Kidney epithelial cell (primary cell): ENCODE measurements around the gene RPS24. TPM values are rescaled to one million over a fixed set of nuclear protein-coding genes. Genes with fewer than 3 reads are reported as not detected.
"Not testable (repeated sequence)": the region's sequence is repeated elsewhere in the genome, so short reads cannot be mapped to it uniquely, and the experiment has no call there.

Experiments used
- DNase-seq: peaks from one replicate; pipeline ENCODE4 v3.0.0-alpha.2; 2010; ENCODE audit warnings: low read depth
- H3K27me3 ChIP-seq: 2 replicates; pipeline ENCODE4 v1.6.0; 2011; ENCODE audit warnings: low read length; ENCODE audit not compliant: control insufficient read depth, insufficient read depth
- H3K36me3 ChIP-seq: 2 replicates; pipeline ENCODE4 v1.5.1; 2011; ENCODE audit warnings: low read length; ENCODE audit not compliant: control insufficient read depth, insufficient read depth
- H3K4me3 ChIP-seq: 2 replicates; pipeline ENCODE4 v1.5.1; 2011; ENCODE audit warnings: low read depth, mild to moderate bottlenecking, control low read depth, low read length
- total RNA-seq: library from RNA; depleted of rRNA; stranded (reverse); fragments of >200 nt; gene quantifications from 2 replicates; pipeline ENCODE4 v1.2.3, GENCODE V29; 2015
- TF ChIP-seq, protein P1 (sequence below): IDR thresholded peaks from 2 replicates; pipeline ENCODE4 v1.5.1; 2011; ENCODE audit warnings: mild to moderate bottlenecking, moderate library complexity, low read length, control low read depth, inconsistent platforms; ENCODE audit not compliant: insufficient read depth, poor library complexity, severe bottlenecking

RPS24 gene
- total RNA-seq, 1 donor from 2014 or later: 2,689 TPM

GRCh38 chr10:78069151-78069550, 35.5 kb downstream of the RPS24 start:
- H3K27me3 ChIP-seq: no peaks in the 10 kb centered on the region

DNA sequence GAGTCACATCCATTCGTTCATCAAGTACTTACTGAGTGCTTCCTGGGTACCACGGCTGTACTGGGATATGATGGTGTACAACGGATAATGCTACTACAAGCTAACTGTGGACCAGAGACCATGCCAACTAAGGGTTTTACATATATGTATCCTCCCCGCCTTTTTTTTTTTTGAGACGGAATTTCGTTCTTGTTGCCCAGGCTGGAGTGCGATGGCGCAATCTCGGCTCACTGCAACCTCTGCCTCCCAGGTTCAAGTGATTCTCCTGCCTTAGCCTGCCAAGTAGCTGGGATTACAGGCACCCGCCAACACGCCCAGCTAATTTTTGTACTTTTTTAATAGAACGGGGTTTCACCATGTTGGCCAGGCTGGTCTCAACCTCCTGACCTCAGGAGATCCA, 36.4 kb downstream of the RPS24 start:
- not testable (repeated sequence) for H3K27me3 ChIP-seq, H3K4me3 ChIP-seq, H3K36me3 ChIP-seq, DNase-seq

More at GRCh38 chr10:78069151-78069550, 35.5 kb downstream of the RPS24 start:
- H3K36me3 ChIP-seq: no peaks in the 10 kb centered on the region
- no peak overlapping the region for H3K4me3 ChIP-seq
- no peak for DNase-seq
- TF ChIP-seq, protein P1, sequence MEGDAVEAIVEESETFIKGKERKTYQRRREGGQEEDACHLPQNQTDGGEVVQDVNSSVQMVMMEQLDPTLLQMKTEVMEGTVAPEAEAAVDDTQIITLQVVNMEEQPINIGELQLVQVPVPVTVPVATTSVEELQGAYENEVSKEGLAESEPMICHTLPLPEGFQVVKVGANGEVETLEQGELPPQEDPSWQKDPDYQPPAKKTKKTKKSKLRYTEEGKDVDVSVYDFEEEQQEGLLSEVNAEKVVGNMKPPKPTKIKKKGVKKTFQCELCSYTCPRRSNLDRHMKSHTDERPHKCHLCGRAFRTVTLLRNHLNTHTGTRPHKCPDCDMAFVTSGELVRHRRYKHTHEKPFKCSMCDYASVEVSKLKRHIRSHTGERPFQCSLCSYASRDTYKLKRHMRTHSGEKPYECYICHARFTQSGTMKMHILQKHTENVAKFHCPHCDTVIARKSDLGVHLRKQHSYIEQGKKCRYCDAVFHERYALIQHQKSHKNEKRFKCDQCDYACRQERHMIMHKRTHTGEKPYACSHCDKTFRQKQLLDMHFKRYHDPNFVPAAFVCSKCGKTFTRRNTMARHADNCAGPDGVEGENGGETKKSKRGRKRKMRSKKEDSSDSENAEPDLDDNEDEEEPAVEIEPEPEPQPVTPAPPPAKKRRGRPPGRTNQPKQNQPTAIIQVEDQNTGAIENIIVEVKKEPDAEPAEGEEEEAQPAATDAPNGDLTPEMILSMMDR: no peak

- H3K27me3 ChIP-seq: no peaks in the 10 kb centered on the region
- no peaks in the 10 kb centered on the region for H3K36me3 ChIP-seq
- no peak for DNase-seq
- TF ChIP-seq, protein P1: no peak
- H3K4me3 ChIP-seq: no peak overlapping the region
These were observed 37.1 kb downstream of the RPS24 start for GRCh38 chr10:78070726-78071125.

- Histone ChIP-seq H3K27me3 (no peaks in the 10 kb centered on the region), H3K36me3 (no peaks in the 10 kb centered on the region), H3K4me3 (no peak overlapping the region)
- TF ChIP-seq, protein P1: no peak
- no peak for DNase-seq
These were observed 37.6 kb downstream of the RPS24 start for GRCh38 chr10:78071140-78071856.

DNA sequence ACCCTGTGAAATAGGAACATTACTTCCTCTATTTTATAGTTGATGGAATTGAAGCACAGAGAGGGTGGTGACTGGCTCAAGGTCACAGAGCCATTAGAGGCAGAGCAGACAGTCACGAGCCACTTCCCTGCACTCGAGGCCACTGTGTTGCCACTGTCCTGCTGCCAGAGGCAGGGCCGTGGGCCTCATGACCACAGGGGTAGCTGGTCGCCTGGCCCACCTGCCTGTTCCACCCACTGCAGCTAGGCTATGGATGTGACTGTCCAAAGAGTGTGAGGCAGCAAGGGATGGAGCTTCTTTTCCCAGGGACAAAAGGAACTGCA, 38.2 kb downstream of the RPS24 start:
- no peak for DNase-seq
- Histone ChIP-seq H3K36me3 (no peaks in the 10 kb centered on the region), H3K27me3 (no peaks in the 10 kb centered on the region), H3K4me3 (no peak overlapping the region)
- TF ChIP-seq, protein P1: no peak

- Histone ChIP-seq H3K36me3 (no peaks in the 10 kb centered on the region), H3K27me3 (no peaks in the 10 kb centered on the region), H3K4me3 (no peak overlapping the region)
- DNase-seq: no peak
- TF ChIP-seq, protein P1: no peak
These were observed 38.8 kb downstream of the RPS24 start for GRCh38 chr10:78072504-78072903.

DNA sequence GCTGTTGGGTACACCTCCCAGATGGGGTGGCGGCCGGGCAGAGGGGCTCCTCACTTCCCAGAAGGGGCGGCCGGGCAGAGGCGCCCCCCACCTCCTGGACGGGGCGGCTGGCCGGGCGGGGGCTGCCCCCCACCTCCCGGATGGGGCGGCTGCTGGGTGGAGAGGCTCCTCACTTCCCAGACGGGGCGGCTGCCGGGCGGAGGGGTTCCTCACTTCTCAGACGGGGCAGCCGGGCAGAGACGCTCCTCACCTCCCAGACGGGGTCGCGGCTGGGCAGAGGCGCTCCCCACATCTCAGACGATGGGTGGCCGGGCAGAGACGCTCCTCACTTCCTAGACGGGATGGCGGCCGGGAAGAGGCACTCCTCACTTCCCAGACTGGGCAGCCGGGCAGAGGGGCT, 42.1 kb downstream of the RPS24 start:
- DNase-seq, H3K4me3 ChIP-seq, H3K27me3 ChIP-seq, H3K36me3 ChIP-seq: not testable (repeated sequence)
